Neural progenitor cell (in vitro differentiated cells): ENCODE data around the gene NKD2. TPM values are rescaled to one million over a fixed set of nuclear protein-coding genes. Genes with fewer than 3 reads are reported as not detected.
"Not testable (repeated sequence)": the region's sequence is repeated elsewhere in the genome, so short reads cannot be mapped to it uniquely, and the experiment has no call there.

Experiments used
- DNase-seq: peaks from one replicate; pipeline ENCODE4 v3.0.0-alpha.2; 2016; ENCODE audit warnings: low spot score
- H2AFZ ChIP-seq: fragments of 200-600 bp; sonication (generic); replicated peaks from 2 replicates; pipeline ENCODE4 v1.6.1; 2016; ENCODE audit warnings: antibody characterized with exemption
- H3F3A ChIP-seq: fragments of 200-600 bp; sonication (generic); 2 replicates; pipeline ENCODE4 v1.6.1; 2016; ENCODE audit warnings: antibody characterized with exemption, low read depth
- H3K27ac ChIP-seq: fragments of 200-600 bp; sonication (generic); 2 replicates; pipeline ENCODE4 v1.5.1; 2016; ENCODE audit warnings: mild to moderate bottlenecking
- H3K27me3 ChIP-seq: fragments of 200-600 bp; sonication (generic); 2 replicates; pipeline ENCODE4 v1.6.1; 2016; ENCODE audit warnings: mild to moderate bottlenecking, moderate library complexity
- H3K36me3 ChIP-seq: fragments of 200-600 bp; sonication (generic); 2 replicates; pipeline ENCODE4 v1.5.1; 2016
- H3K4me1 ChIP-seq: fragments of 200-600 bp; sonication (generic); 2 replicates; pipeline ENCODE4 v1.6.1; 2016; ENCODE audit warnings: mixed run types
- H3K4me2 ChIP-seq: fragments of 200-600 bp; sonication (generic); 2 replicates; pipeline ENCODE4 v1.6.1; 2016
- H3K4me3 ChIP-seq: fragments of 200-600 bp; sonication (generic); 2 replicates; pipeline ENCODE4 v1.5.1; 2016
- H3K79me2 ChIP-seq: fragments of 200-600 bp; sonication (generic); 2 replicates; pipeline ENCODE4 v1.6.1; 2016; ENCODE audit warnings: low read depth
- H3K9ac ChIP-seq: fragments of 200-600 bp; sonication (generic); 2 replicates; pipeline ENCODE4 v1.6.1; 2016
- H3K9me3 ChIP-seq: fragments of 200-600 bp; sonication (generic); 2 replicates; pipeline ENCODE4 v1.5.1; 2016; ENCODE audit warnings: low read depth
- H4K20me1 ChIP-seq: fragments of 200-600 bp; sonication (generic); 2 replicates; pipeline ENCODE4 v1.6.1; 2016; ENCODE audit warnings: low read depth
- H3K27ac Mint-ChIP-seq: 3 replicates; pipeline ENCODE4 v1.8.0; 2021; ENCODE audit warnings: mixed read lengths
- H3K27me3 Mint-ChIP-seq: 2 replicates; pipeline ENCODE4 v1.8.0; 2022; ENCODE audit warnings: low read depth, mild to moderate bottlenecking, inconsistent platforms, moderate library complexity, mixed read lengths; ENCODE audit not compliant: insufficient read depth
- H3K36me3 Mint-ChIP-seq: 3 replicates; pipeline ENCODE4 v1.8.0; 2021; ENCODE audit warnings: mixed read lengths
- H3K4me1 Mint-ChIP-seq: 3 replicates; pipeline ENCODE4 v1.8.0; 2021; ENCODE audit warnings: mixed read lengths
- H3K4me3 Mint-ChIP-seq: 3 replicates; pipeline ENCODE4 v1.8.0; 2021; ENCODE audit warnings: mild to moderate bottlenecking, moderate library complexity, mixed read lengths
- H3K9me3 Mint-ChIP-seq: 3 replicates; pipeline ENCODE4 v1.8.0; 2020; ENCODE audit warnings: mixed read lengths
- EZH2 ChIP-seq: fragments of 200-600 bp; sonication (generic); IDR thresholded peaks from 2 replicates; pipeline ENCODE4 v1.6.1; 2017; ENCODE audit warnings: antibody characterized with exemption, mild to moderate bottlenecking, moderate library complexity
- EZH2phosphoT487 ChIP-seq: fragments of 200-600 bp; sonication (generic); IDR thresholded peaks from 2 replicates; pipeline ENCODE4 v1.6.1; 2017; ENCODE audit warnings: antibody characterized with exemption
- total RNA-seq: library from RNA; depleted of rRNA; stranded (reverse); fragments of >200 nt; gene quantifications from 2 replicates; pipeline ENCODE4 v1.2.3, GENCODE V29; 2015; ENCODE audit warnings: low replicate concordance
- TF ChIP-seq, protein P1 (sequence below): fragments of 200-600 bp; sonication (generic); IDR thresholded peaks from 2 replicates; pipeline ENCODE4 v1.5.1; 2017; ENCODE audit warnings: antibody characterized with exemption, mild to moderate bottlenecking

The NKD2 gene
- total RNA-seq, 1 donor from 2014 or later, result 1.3 TPM

GRCh38 chr5:966941-967340, 41.7 kb upstream of the NKD2 start:
- no peak overlapping the region for H3K27ac Mint-ChIP-seq
- Histone ChIP-seq H3K9me3 (no peaks in the 10 kb centered on the region), H3K27ac (no peak overlapping the region), H3K36me3 (no peaks in the 10 kb centered on the region), H3K9ac (no peak overlapping the region), H4K20me1 (no peaks in the 10 kb centered on the region), H3K4me1 (peaks cover 9% of the 10 kb centered on the region), H3K27me3 (peaks cover 41% of the 10 kb centered on the region), H3F3A (no peaks in the 10 kb centered on the region), H3K4me2 (no peak overlapping the region), H3K4me3 (no peak overlapping the region), H2AFZ (no peak overlapping the region), H3K79me2 (no peaks in the 10 kb centered on the region)
- peaks cover 17% of the 10 kb centered on the region for H3K4me1 Mint-ChIP-seq
- peaks cover 9% of the 10 kb centered on the region for H3K9me3 Mint-ChIP-seq
- H3K4me3 Mint-ChIP-seq, result no peak overlapping the region
- no peaks in the 10 kb centered on the region for H3K36me3 Mint-ChIP-seq
- DNase-seq, result no peak
- H3K27me3 Mint-ChIP-seq, result peaks cover 5% of the 10 kb centered on the region
- TF ChIP-seq EZH2 (no peak), EZH2phosphoT487 (no peak)
- TF ChIP-seq, protein P1, sequence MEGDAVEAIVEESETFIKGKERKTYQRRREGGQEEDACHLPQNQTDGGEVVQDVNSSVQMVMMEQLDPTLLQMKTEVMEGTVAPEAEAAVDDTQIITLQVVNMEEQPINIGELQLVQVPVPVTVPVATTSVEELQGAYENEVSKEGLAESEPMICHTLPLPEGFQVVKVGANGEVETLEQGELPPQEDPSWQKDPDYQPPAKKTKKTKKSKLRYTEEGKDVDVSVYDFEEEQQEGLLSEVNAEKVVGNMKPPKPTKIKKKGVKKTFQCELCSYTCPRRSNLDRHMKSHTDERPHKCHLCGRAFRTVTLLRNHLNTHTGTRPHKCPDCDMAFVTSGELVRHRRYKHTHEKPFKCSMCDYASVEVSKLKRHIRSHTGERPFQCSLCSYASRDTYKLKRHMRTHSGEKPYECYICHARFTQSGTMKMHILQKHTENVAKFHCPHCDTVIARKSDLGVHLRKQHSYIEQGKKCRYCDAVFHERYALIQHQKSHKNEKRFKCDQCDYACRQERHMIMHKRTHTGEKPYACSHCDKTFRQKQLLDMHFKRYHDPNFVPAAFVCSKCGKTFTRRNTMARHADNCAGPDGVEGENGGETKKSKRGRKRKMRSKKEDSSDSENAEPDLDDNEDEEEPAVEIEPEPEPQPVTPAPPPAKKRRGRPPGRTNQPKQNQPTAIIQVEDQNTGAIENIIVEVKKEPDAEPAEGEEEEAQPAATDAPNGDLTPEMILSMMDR, result no peak

DNA sequence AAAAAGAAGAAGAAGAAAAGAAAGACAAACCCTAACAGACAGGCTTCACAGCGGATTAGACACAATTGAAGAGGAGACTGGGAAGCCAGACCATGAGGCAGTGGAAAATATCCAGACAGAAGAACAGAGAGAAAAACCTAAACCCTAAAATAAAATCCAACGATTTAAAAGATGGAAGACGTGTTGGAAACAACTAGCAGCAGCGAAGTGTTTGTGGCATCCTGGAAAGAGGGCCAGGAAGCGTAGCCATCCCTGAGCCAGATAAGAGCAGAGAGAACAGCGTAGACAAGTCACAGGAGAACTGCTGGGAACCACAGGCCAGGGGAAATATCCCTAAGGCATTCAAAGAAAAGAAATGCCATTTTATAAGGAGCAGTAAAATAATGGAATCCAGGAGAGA, 39.7 kb upstream of the NKD2 start:
- H2AFZ ChIP-seq, result peak overlapping the region; percentile 53
- H3K36me3 ChIP-seq, result no peaks in the 10 kb centered on the region
- H3K27me3 Mint-ChIP-seq, result peaks cover 5% of the 10 kb centered on the region
- DNase-seq, result no peak
- H3K36me3 Mint-ChIP-seq, result no peaks in the 10 kb centered on the region
- no peak overlapping the region for H3K27ac Mint-ChIP-seq
- TF ChIP-seq EZH2 (no peak), EZH2phosphoT487 (no peak)
- TF ChIP-seq, protein P1, result no peak
- peaks cover 41% of the 10 kb centered on the region for H3K27me3 ChIP-seq
- no peak overlapping the region for H3K4me2 ChIP-seq
- no peak overlapping the region for H3K9ac ChIP-seq
- peaks cover 9% of the 10 kb centered on the region for H3K4me1 ChIP-seq
- H3K9me3 ChIP-seq, result no peaks in the 10 kb centered on the region
- peaks cover 9% of the 10 kb centered on the region for H3K9me3 Mint-ChIP-seq
- H3K4me1 Mint-ChIP-seq, result peaks cover 12% of the 10 kb centered on the region
- H3K4me3 ChIP-seq, result no peak overlapping the region
- no peaks in the 10 kb centered on the region for H3F3A ChIP-seq
- no peaks in the 10 kb centered on the region for H4K20me1 ChIP-seq
- no peaks in the 10 kb centered on the region for H3K79me2 ChIP-seq
- no peak overlapping the region for H3K27ac ChIP-seq
- H3K4me3 Mint-ChIP-seq, result no peak overlapping the region

DNA sequence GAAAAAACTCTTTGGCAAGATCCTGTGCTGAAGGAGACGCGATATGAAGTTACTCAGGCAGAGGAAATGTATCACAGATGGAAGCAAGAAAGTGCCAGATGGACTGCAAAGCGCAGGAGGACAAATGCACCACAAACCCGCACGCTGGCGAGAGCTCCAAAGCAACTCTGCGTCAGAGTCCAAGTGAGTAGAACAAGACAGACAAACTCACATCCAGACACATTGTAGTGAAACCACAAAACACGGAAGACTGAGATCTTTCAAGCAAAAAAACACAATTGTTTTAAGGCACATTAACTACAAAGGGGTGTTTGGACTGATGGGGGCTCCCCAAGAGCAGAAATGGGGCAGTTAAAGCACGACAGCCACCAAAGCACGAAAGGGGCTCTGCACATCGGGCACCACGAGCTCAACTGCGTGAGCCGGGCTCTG, 39.2 kb upstream of the NKD2 start:
- H3K4me1 ChIP-seq, result peaks cover 9% of the 10 kb centered on the region
- TF ChIP-seq EZH2 (no peak), EZH2phosphoT487 (no peak)
- TF ChIP-seq, protein P1, result no peak
- no peaks in the 10 kb centered on the region for H3F3A ChIP-seq
- H3K9me3 ChIP-seq, result no peaks in the 10 kb centered on the region
- H3K27ac Mint-ChIP-seq, result no peak overlapping the region
- no peak overlapping the region for H3K9ac ChIP-seq
- no peaks in the 10 kb centered on the region for H3K36me3 Mint-ChIP-seq
- H3K27me3 Mint-ChIP-seq, result peaks cover 5% of the 10 kb centered on the region
- H4K20me1 ChIP-seq, result no peaks in the 10 kb centered on the region
- no peak overlapping the region for H3K4me2 ChIP-seq
- H3K4me3 ChIP-seq, result no peak overlapping the region
- H3K9me3 Mint-ChIP-seq, result peaks cover 9% of the 10 kb centered on the region
- H3K36me3 ChIP-seq, result no peaks in the 10 kb centered on the region
- H3K79me2 ChIP-seq, result no peaks in the 10 kb centered on the region
- H3K27ac ChIP-seq, result no peak overlapping the region
- H3K27me3 ChIP-seq, result peaks cover 41% of the 10 kb centered on the region
- peaks cover 9% of the 10 kb centered on the region for H3K4me1 Mint-ChIP-seq
- DNase-seq, result no peak
- no peak overlapping the region for H3K4me3 Mint-ChIP-seq
- peak overlapping the region; percentile 53 for H2AFZ ChIP-seq

DNA sequence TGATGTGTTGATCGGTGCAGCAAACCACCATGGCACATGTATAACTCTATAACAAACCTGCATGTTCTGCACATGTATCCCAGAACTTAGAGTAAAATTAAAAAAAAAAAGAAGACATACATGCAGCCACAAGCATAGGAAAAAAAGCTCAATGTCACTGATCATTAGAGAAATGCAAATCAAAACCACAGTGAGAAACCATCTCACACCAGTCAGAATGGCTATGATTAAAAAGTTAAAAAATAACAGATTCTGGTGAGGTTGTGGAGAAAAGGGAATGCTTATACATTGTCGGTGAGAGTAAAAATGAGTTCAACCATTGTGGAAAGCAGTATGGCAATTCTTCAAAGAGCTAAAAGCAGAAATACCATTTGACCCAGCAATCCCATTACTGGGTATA, 36.0 kb upstream of the NKD2 start:
- H3K36me3 ChIP-seq, H3F3A ChIP-seq, H3K4me3 Mint-ChIP-seq, H4K20me1 ChIP-seq, H3K27me3 Mint-ChIP-seq, H3K9me3 ChIP-seq, H3K27ac ChIP-seq, H3K36me3 Mint-ChIP-seq, H3K4me2 ChIP-seq, H3K27ac Mint-ChIP-seq, H3K4me3 ChIP-seq, H3K79me2 ChIP-seq, DNase-seq, H3K4me1 ChIP-seq, H2AFZ ChIP-seq, H3K9me3 Mint-ChIP-seq, H3K4me1 Mint-ChIP-seq, H3K9ac ChIP-seq: not testable (repeated sequence)
- H3K27me3 ChIP-seq, result peaks cover 38% of the 10 kb centered on the region
